HG03159 (cell line): ENCODE results near the gene DCK.

Source experiments
- ATAC-seq: cut with Tn5 transposase; IDR thresholded peaks from one replicate; pipeline ENCODE4 v1.9.1; 2021; ENCODE audit warnings: mild to moderate bottlenecking, moderate library complexity; ENCODE audit not compliant: unreplicated experiment

DCK gene

GRCh38 chr4:70993181-70994068, at the start of gene DCK:
Gene DCK, plus strand, starts transcription at chr4:70993649. Its CDS starts 187 bp downstream, at chr4:70993836.
- peak; percentile 79 for ATAC-seq

DNA sequence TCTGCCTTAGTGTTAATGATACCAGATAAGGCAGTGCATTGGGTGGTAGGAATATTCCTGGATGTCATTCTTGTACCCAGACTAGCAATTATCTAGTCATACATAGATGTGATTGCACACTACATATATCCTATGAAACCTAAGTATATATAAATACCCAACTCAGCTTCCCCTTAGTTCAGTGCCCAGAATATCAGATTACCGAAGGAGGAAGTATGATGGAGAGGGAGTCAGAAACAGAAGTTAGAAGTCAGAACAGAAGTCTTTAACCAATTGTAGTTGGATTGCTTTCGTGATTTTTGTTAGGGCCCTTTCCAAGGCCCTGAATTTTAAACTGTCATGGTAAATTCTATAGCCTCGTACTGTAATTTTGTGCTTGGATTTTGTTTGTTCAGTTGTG, 48.4 kb upstream of the DCK start:
- ATAC-seq: peak; percentile 49

DNA sequence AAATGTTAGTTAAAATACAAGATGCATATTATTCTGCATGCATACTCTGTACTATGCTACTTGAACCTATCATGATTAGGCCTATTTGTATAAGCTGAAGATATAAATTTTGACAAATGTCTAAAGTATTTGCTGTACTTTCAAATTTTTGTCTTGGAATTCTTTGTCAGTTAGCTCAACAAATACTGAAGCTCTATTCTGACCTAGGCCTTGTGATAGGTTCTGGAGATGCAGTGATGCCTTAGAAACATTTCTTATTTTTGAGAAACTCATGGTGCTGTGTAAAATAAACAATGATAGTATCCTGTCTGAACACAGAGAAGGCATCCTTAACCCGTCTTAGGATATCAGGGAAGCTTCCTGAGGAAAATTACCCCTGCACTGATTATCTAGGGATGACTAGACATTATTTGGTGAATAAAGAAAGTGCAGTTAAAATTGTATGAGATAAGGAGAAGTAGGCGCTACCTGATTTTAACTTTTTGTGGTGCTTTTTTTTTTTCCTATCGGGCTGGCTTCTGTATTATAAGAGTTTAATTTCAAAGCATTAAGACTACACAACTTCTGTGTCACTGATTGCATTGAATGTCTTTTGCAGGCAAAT, 47.9 kb upstream of the DCK start:
- ATAC-seq: no peak

GRCh38 chr4:70946939-70947338, 46.5 kb upstream of the DCK start:
- no peak for ATAC-seq

GRCh38 chr4:70948665-70949260, 44.7 kb upstream of the DCK start:
- ATAC-seq: no peak

DNA sequence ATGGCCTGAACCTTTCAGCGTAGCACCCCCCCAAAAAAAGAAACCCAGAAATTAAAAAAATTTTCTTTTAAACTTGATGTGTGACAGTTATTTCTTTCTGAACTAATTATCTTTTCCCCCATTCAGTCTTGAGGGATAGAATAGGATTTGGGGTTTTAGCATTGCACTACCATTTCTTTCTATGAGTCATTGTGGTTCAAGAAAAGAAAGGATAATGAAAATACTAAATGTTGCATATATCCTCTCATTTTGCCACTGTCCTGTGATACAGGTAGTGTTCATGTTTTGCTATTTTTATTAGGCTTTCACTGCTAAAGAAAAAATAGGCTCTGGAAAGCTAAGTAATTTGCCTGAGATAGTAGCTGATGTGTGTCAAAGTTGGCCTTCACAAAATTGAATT, 39.4 kb upstream of the DCK start:
- ATAC-seq: no peak

- ATAC-seq: no peak
Observed at GRCh38 chr4:70956549-70957210, 36.8 kb upstream of the DCK start.

GRCh38 chr4:70958681-70959080, 34.8 kb upstream of the DCK start:
- no peak for ATAC-seq

DNA sequence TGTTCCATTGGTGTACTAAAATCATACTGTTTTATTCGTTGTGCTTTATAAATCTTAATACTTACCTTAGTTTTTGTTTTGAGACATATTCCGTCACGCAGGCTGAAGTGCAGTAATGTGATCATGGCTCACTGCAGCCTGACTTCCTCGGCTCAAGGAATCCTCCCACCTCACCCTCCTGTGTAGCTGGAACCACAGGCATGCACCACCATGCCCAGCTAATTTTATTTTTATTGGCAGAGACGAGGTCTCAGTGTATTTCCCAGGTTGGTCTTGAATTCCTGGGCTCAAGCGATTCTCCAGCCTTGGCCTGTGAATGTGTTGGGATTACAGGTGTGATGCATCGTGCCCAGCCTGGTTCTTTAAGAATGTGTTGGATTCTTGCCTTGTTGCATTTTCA, 24.4 kb upstream of the DCK start:
- ATAC-seq: no peak

- ATAC-seq: no peak
Observed at GRCh38 chr4:70976252-70976651, 17.2 kb upstream of the DCK start.

DNA sequence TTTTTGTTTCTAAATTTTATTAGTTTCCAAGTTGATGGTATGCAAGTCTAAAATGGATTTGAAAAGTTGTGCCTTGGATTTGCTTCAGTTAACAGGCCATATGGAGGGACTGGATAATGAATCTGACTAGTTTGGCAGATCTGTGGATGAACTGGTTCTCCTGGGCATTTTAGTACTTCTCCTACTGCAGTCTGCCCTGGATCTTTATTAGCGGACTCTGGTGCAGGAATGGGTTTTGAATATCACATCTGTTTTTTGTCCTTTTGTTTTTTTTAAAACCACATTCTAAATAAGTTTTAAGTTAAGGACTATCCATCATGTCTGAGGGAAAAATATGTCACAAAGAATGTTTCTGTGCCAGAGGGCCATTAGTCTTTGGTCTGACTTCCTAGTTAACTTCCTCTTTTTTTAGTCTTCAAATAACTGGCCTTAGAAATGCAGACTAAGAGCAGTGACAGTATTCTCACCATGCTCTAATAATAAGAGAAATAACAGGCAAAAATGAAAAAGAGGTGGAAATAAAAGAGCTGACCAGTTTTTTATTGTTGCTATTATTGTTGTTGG, 13.9 kb upstream of the DCK start:
- ATAC-seq: no peak

GRCh38 chr4:70980196-70980595, 13.3 kb upstream of the DCK start:
- ATAC-seq: no peak

- no peak for ATAC-seq
Observed at GRCh38 chr4:70984106-70984505, 9.3 kb upstream of the DCK start.

DNA sequence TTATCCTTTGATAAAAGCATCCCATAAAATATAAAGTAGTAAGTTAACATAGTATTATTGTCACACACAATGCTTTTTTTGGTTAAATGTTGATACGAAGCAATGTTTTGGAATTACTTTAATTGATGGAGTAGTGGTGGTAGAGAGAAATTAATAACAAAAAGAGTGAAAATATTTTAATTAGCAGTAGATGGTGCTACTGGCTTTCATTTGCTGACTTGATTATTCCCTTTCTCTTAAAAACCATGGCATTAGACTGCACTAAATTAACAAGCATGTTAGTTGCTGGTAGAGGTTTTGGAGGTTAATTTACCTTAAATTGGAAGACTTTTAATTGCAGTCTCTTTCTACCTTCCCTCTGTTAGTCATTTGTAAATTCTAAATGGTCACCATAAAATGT, 8.9 kb upstream of the DCK start:
- no peak for ATAC-seq

DNA sequence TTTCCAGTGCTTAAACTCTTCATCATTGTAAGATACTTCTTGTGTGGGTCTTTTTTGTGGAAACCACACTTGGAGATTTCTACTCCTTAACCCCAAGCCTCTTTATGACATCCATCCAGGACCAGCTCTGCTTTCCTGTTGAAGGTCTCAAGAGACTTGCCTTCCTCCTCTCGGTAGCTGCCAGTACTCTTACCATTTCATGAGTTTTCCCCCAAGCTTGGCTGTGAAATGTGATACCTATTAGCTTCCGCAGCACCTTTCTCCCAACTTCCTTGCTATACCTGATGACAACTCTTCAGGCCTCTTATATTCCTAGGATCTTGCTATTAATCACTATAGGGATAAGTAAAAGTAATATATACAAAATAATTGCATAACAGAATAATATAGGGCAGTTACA, 1.9 kb upstream of the DCK start:
- ATAC-seq: no peak

GRCh38 chr4:70992391-70992881, 1.0 kb upstream of the DCK start:
- no peak for ATAC-seq

DNA sequence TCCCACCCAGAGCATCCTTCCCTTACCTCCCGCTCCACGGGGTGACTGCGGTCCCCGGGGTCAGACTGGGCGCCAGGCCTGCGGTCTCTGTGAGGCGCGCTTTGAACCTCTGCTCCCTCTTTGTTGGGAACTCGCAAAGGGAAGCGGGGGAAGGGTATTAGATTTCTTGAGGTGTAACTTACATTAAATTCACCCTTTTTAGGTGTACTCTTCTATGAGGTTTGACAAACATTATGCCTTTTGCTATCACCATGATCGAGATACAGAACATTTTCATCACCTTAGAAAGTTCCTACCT, 569 bp downstream of the DCK start:
- ATAC-seq: no peak

DNA sequence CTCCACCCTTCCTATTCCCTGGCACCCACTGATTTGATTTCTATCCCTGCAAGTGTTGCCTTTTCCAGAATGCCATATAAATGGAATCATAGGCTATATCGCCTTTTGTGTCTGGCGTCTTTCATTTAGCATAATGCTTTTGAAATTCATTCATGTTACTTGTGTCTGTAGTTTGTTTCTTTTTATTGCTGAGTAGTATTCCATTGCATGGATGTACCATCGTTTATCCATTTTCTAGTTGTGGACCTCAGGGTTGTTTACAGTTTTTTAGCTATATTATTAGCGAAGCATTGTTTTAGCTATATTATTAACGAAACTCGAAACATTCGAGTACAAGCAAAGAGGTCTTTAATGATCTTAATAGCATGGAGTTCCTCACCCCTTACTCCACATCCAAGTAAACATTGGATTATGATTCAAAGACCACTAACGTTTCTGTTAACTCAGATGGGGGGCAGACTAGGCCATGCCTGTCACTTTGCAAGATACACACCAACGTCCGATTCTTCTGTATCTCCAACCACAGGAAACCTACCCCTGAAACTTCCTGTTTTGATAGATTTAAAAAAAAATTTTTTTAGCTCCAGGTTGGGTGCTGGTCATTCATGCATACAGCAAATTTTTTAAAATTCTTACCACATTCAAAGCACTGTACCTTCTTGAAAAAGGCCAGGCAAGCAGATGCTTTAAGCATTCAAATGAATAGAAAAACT, 1.1 kb downstream of the DCK start:
- peak; percentile 40 for ATAC-seq

DNA sequence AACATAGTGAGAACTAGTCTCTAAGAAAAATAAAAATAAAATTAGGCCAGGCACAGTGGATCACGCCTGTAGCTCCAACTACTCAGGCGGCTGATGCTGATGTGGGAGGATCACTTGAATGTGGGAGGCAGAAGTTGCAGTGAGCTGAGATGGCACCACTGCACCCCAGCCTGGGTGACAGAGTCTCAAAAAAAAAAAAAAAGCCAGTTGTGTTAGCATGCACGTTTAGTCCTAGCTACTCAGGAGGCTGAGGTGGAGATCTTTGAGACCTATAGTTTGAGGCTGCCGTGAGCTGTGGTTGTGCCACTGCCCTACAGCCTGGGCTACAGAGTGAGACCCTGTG, 2.5 kb downstream of the DCK start:
- ATAC-seq: no peak

DNA sequence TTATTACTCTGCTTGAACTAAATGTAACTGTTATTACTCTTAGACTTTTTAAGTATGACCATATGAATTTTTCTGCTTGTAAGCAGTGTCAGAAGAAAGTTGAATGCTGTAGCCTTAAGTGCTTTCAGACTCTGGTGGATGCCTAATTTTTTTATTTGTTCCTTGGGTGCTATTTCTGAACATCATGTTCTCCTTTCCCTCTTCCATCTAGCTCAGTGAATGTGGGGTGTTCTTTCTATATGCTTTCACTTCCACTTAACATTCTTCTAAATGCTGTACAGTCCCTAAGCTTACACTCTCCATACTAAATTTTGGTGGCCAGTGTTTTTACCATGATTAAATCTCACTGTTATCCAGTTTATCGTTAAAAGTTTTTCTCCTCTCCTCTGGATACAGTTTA, 3.6 kb downstream of the DCK start:
- no peak for ATAC-seq

- ATAC-seq: no peak
Observed at GRCh38 chr4:70997546-70997945, 4.1 kb downstream of the DCK start.
